Fibroblast of the aortic adventitia (primary cell): Measurements from ENCODE around the gene NPC2. TPM values are rescaled to one million over a fixed set of nuclear protein-coding genes. Genes with fewer than 3 reads are reported as not detected.
A peak's percentile ranks its signal among the peaks of the same experiment; 100 is the strongest.

ENCODE experiments used
- DNase-seq: peaks from one replicate; pipeline ENCODE4 v3.0.0-alpha.2; 2010; ENCODE audit warnings: low read depth
- H3K4me3 ChIP-seq: 2 replicates; pipeline ENCODE4 v1.5.1; 2011; ENCODE audit warnings: low read depth, mild to moderate bottlenecking, control low read depth, low read length, moderate library complexity
- CTCF ChIP-seq: IDR thresholded peaks from 2 replicates; pipeline ENCODE4 v1.5.1; 2011; ENCODE audit warnings: mild to moderate bottlenecking, low read length, control low read depth, inconsistent platforms; ENCODE audit not compliant: insufficient read depth
- total RNA-seq: library from RNA; depleted of rRNA; stranded (reverse); fragments of >200 nt; gene quantifications from 2 replicates; pipeline ENCODE4 v1.2.3, GENCODE V29; 2012; ENCODE audit warnings: low replicate concordance

The NPC2 gene
- total RNA-seq, 1 donor, result 291 TPM

- no peak for TF ChIP-seq CTCF
- no peak overlapping the region for H3K4me3 ChIP-seq
- DNase-seq, result no peak
Measured at GRCh38 chr14:74503938-74504335, 10.8 kb upstream of the NPC2 start.

GRCh38 chr14:74503291-74503937 is 10.3 kb upstream of the NPC2 start:
- H3K4me3 ChIP-seq, result no peak overlapping the region
- no peak for DNase-seq
- no peak for TF ChIP-seq CTCF

- peak; percentile 56 for TF ChIP-seq CTCF
- H3K4me3 ChIP-seq, result no peak overlapping the region
- peak; percentile 38 for DNase-seq
Measured at GRCh38 chr14:74502236-74503019, 9.3 kb upstream of the NPC2 start.

- TF ChIP-seq CTCF, result peak; percentile 2
- DNase-seq, result no peak
- H3K4me3 ChIP-seq, result no peak overlapping the region
Measured at GRCh38 chr14:74501691-74502090, 8.6 kb upstream of the NPC2 start.

GRCh38 chr14:74501135-74501614 is 8.1 kb upstream of the NPC2 start:
- peak; percentile 77 for DNase-seq

More at GRCh38 chr14:74501135-74501614, 8.1 kb upstream of the NPC2 start:
- no peak overlapping the region for H3K4me3 ChIP-seq
- TF ChIP-seq CTCF, result peak; percentile 87
